H1 (cell line): ENCODE measurements around the gene HMCN1. TPM values are rescaled to one million over a fixed set of nuclear protein-coding genes. Genes with fewer than 3 reads are reported as not detected.

Experiments
- CTCF ChIA-PET: fragments of 300-600 bp; sonication (Branson Sonifier 250); formaldehyde crosslinking; loops from one replicate; lab custom pipeline; 2021; ENCODE audit not compliant: partially characterized antibody; lab: Charles Lee
- POLR2A ChIA-PET: fragments of 300-600 bp; sonication (Branson Sonifier 250); formaldehyde crosslinking; loops from one replicate; lab custom pipeline; 2021; ENCODE audit warnings: inconsistent platforms; ENCODE audit not compliant: partially characterized antibody; lab: Charles Lee
- DNase-seq, 2 experiments: peaks; one replicate each; pipeline versions ENCODE4 v3.0.0 to v3.0.0-alpha.2; 2010 to 2022; ENCODE audit warnings: low spot score in 2 of 2, low read depth in 1 of 2, mixed read lengths in 1 of 2
- FAIRE-seq: peaks from 2 replicates; lab custom pipeline; 2011; peaks lifted over from hg19 to GRCh38; lab: Jason Lieb, UNC
- H2AFZ ChIP-seq: 2 replicates; pipeline ENCODE4 v1.8.1; 2012; ENCODE audit warnings: low read length, inconsistent platforms
- H2AK5ac ChIP-seq: 2 replicates; pipeline ENCODE4 v1.6.1; 2013; ENCODE audit warnings: low read depth, low read length
- H2BK120ac ChIP-seq: replicated peaks from 2 replicates; pipeline ENCODE3; 2013; ENCODE audit warnings: low read depth, low read length, inconsistent platforms
- H2BK12ac ChIP-seq: 2 replicates; pipeline ENCODE4 v1.6.1; 2013; ENCODE audit warnings: low read depth, low read length
- H2BK15ac ChIP-seq: 2 replicates; pipeline ENCODE4 v1.6.1; 2013; ENCODE audit warnings: low read length
- H2BK20ac ChIP-seq: 2 replicates; pipeline ENCODE4 v1.6.1; 2013; ENCODE audit warnings: low read length
- H2BK5ac ChIP-seq: 2 replicates; pipeline ENCODE4 v1.6.1; 2013; ENCODE audit warnings: low read depth, low read length
- H3K14ac ChIP-seq: 2 replicates; pipeline ENCODE4 v1.6.1; 2013; ENCODE audit warnings: inconsistent platforms; ENCODE audit not compliant: insufficient read length
- H3K18ac ChIP-seq: 2 replicates; pipeline ENCODE4 v1.6.1; 2013; ENCODE audit warnings: low read length; ENCODE audit errors: extremely low read depth
- H3K23ac ChIP-seq: 2 replicates; pipeline ENCODE4 v1.6.1; 2013; ENCODE audit warnings: inconsistent platforms; ENCODE audit not compliant: insufficient read length
- H3K23me2 ChIP-seq: 2 replicates; pipeline ENCODE4 v1.6.1; 2013; ENCODE audit warnings: low read depth, low read length
- H3K27ac ChIP-seq: 2 replicates; pipeline ENCODE4 v1.6.1; 2011; ENCODE audit warnings: low read depth, low read length, inconsistent platforms
- H3K27me3 ChIP-seq, 4 experiments: replicated peaks in 1 of 4; 1 replicate in 1 of 4; 2 replicates in 3 of 4; pipeline versions ENCODE4 v1.6.1 to v1.8.1; 2011 to 2013; ENCODE audit warnings: low read length in 3 of 4, mild to moderate bottlenecking in 3 of 4, inconsistent platforms in 2 of 4, mixed read lengths in 2 of 4, moderate library complexity in 1 of 4; ENCODE audit not compliant: control insufficient read depth in 3 of 4, insufficient read depth in 3 of 4; ENCODE audit errors: extremely low read depth in 1 of 4
- H3K36me3 ChIP-seq, 4 experiments: 2 replicates each; pipeline versions ENCODE4 v1.6.1 to v1.8.1; 2011 to 2013; ENCODE audit warnings: mild to moderate bottlenecking in 4 of 4, low read length in 3 of 4, moderate library complexity in 2 of 4, control low read depth in 1 of 4, inconsistent platforms in 1 of 4; ENCODE audit not compliant: insufficient read depth in 4 of 4, control insufficient read depth in 2 of 4
- H3K4ac ChIP-seq: replicated peaks from 2 replicates; pipeline ENCODE3; 2013; ENCODE audit warnings: low read length, low read depth, mixed read lengths, inconsistent platforms; ENCODE audit not compliant: insufficient read length
- H3K4me1 ChIP-seq, 4 experiments: replicated peaks in 1 of 4; 1 replicate in 1 of 4; 2 replicates in 3 of 4; pipeline versions ENCODE4 v1.6.1 to v1.8.1; 2011 to 2013; ENCODE audit warnings: low read length in 3 of 4, inconsistent platforms in 2 of 4, mixed read lengths in 1 of 4; ENCODE audit not compliant: insufficient read depth in 4 of 4, control insufficient read depth in 3 of 4
- H3K4me2 ChIP-seq, 2 experiments: 2 replicates each; pipeline versions ENCODE4 v1.6.1 to v1.8.1; 2011 to 2013; ENCODE audit warnings: low read depth in 2 of 2, low read length in 2 of 2, control low read depth in 1 of 2, inconsistent platforms in 1 of 2, mild to moderate bottlenecking in 1 of 2; ENCODE audit not compliant: insufficient read depth in 1 of 2
- H3K4me3 ChIP-seq, 4 experiments: fragments of 200-600, 300-600 bp in 1 of 4; sonication (generic), shearing (Covaris generic), sonication (Bioruptor Twin) in 1 of 4; 2 replicates each; pipeline versions ENCODE4 v1.5.1 to v1.8.1; 2011 to 2016; ENCODE audit warnings: low read length in 4 of 4, low read depth in 3 of 4, control low read depth in 2 of 4, inconsistent platforms in 2 of 4, mild to moderate bottlenecking in 2 of 4, mixed read lengths in 1 of 4, moderate library complexity in 1 of 4; ENCODE audit not compliant: insufficient read depth in 2 of 4; ENCODE audit errors: extremely low read depth in 1 of 4
- H3K56ac ChIP-seq: replicated peaks from 2 replicates; pipeline ENCODE3; 2013; ENCODE audit warnings: low read depth, mild to moderate bottlenecking, mixed read lengths, low read length, inconsistent platforms; ENCODE audit not compliant: insufficient read length
- H3K79me1 ChIP-seq: 2 replicates; pipeline ENCODE4 v1.6.1; 2013; ENCODE audit warnings: low read depth, low read length, control low read depth
- H3K79me2 ChIP-seq, 2 experiments: 2 replicates each; pipeline versions ENCODE4 v1.6.1 to v1.8.1; 2012 to 2013; ENCODE audit warnings: low read length in 2 of 2, mild to moderate bottlenecking in 2 of 2, inconsistent platforms in 1 of 2; ENCODE audit not compliant: insufficient read depth in 2 of 2, control insufficient read depth in 1 of 2
- H3K9ac ChIP-seq, 4 experiments: replicated peaks in 1 of 4; 1 replicate in 1 of 4; 2 replicates in 3 of 4; pipeline versions ENCODE4 v1.6.1 to v1.8.1; 2011 to 2013; ENCODE audit warnings: low read depth in 3 of 4, low read length in 3 of 4, control low read depth in 2 of 4, mild to moderate bottlenecking in 2 of 4, moderate library complexity in 2 of 4, inconsistent platforms in 1 of 4; ENCODE audit errors: extremely low read depth in 1 of 4
- H3K9me3 ChIP-seq, 2 experiments: 2 replicates each; pipeline versions ENCODE4 v1.6.1 to v1.8.1; 2012 to 2013; ENCODE audit warnings: mild to moderate bottlenecking in 2 of 2, moderate library complexity in 2 of 2, control low read depth in 1 of 2, inconsistent platforms in 1 of 2, low read depth in 1 of 2, low read length in 1 of 2, mixed read lengths in 1 of 2; ENCODE audit not compliant: insufficient read depth in 2 of 2
- H4K20me1 ChIP-seq, 2 experiments: replicated peaks in 1 of 2; 2 replicates each; pipeline versions ENCODE3 to v1.8.1; 2011 to 2013; ENCODE audit warnings: inconsistent platforms in 2 of 2, low read length in 2 of 2, mild to moderate bottlenecking in 1 of 2; ENCODE audit not compliant: insufficient read depth in 2 of 2, control insufficient read depth in 1 of 2
- H4K5ac ChIP-seq: 2 replicates; pipeline ENCODE4 v1.6.1; 2013; ENCODE audit warnings: low read length, low read depth, mixed read lengths, inconsistent platforms; ENCODE audit not compliant: insufficient read length
- H4K8ac ChIP-seq: 2 replicates; pipeline ENCODE4 v1.8.0; 2013; ENCODE audit warnings: mild to moderate bottlenecking, moderate library complexity, low read length, inconsistent platforms; ENCODE audit not compliant: insufficient read depth; ENCODE audit errors: extremely low read depth
- H4K91ac ChIP-seq: replicated peaks from 2 replicates; pipeline ENCODE3; 2013; ENCODE audit warnings: low read length, mixed read lengths, inconsistent platforms; ENCODE audit not compliant: insufficient read length
- CTBP2 ChIP-seq: IDR thresholded peaks from 2 replicates; pipeline ENCODE4 v1.7.0; 2011; ENCODE audit warnings: borderline replicate concordance, mild to moderate bottlenecking, moderate library complexity, mixed read lengths, low read length; ENCODE audit not compliant: insufficient read depth, insufficient read length
- NANOG ChIP-seq: IDR thresholded peaks from 2 replicates; pipeline ENCODE4 v1.6.1; 2011; ENCODE audit warnings: low read length, low read depth, mild to moderate bottlenecking, inconsistent platforms; ENCODE audit not compliant: insufficient read depth, poor library complexity, severe bottlenecking
- SP4 ChIP-seq: IDR thresholded peaks from 2 replicates; pipeline ENCODE4 v1.6.1; 2012; ENCODE audit warnings: low read length, inconsistent platforms
- USF2 ChIP-seq: IDR thresholded peaks from 2 replicates; pipeline ENCODE4 v1.6.1; 2011; ENCODE audit warnings: low read length, improper control_type of control experiment
- WGBS, 2 experiments: shearing (Covaris generic) in 1 of 2; methylation state at CpG; one replicate each; pipeline versions ENCODE4 v1.1.6 to v1.1.7; 2013 to 2015; ENCODE audit warnings: low lambda C conversion rate in 2 of 2, mixed read lengths in 2 of 2, inconsistent platforms in 1 of 2, low coverage in 1 of 2, missing lambda C conversion rate in 1 of 2; ENCODE audit not compliant: insufficient replicate concordance in 2 of 2, insufficient coverage in 1 of 2, insufficient read length in 1 of 2; ENCODE audit errors: extremely low coverage in 1 of 2, missing lambda C conversion rate in 1 of 2; 5-methylcytosine and 5-hydroxymethylcytosine counted together
- polyA plus RNA-seq, 7 experiments: library from polyadenylated mRNA; depleted of rRNA in 3 of 7; stranded (reverse) in 5 of 7; unstranded in 2 of 7; fragments of >200 nt in 5 of 7; fragments of 200-250 nt in 2 of 7; gene quantifications; 1 replicate in 5 of 7; 2 replicates in 1 of 7; 4 replicates in 1 of 7; pipeline versions ENCODE4 v1.2.1 to v1.2.3, GENCODE V29; 2011 to 2013; ENCODE audit warnings: missing spikeins in 2 of 7, mixed read lengths in 2 of 7
- total RNA-seq: library from RNA; stranded (reverse); fragmentation: NEBNext Ultra II Directional; extraction: Animal tissue kit (Norgen Biotek cat#: 25700); gene quantifications from 2 replicates; pipeline ENCODE4 v1.2.1, GENCODE V29; 2021

HMCN1 gene
- total and polyA plus RNA-seq, 2 of the 8 experiments (the other 6 are each of a cell fraction or from before 2014, with no cell fraction given) = 13.8 to 14.6 TPM

DNA sequence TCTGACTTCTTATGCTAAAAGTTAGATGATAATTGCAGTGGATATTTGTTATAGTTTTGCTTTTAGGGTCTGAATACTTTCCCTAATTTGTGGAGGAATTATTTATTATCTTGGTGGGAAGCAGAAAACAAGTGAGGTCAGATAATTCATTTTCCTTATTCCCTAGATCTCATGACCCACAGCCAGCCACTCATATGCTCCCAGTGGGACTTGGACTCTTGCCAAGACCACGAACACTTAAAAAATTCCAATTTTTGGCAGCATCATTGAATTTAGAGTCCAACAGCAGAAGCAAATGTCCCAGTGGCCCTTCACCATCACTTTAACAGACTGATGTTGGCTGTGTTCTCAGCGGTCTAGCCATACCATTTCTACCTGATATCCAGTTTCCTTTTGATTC lies 204.2 kb downstream of the HMCN1 start:
- POLR2A ChIA-PET = no interaction called here
- Histone ChIP-seq H3K27me3 (no peaks in the 10 kb centered on the region), H3K4me2 (no peak overlapping the region), H2BK20ac (no peak overlapping the region), H2BK120ac (peak overlapping the region; percentile 57), H4K20me1 (no peaks in the 10 kb centered on the region), H3K4me3 (no peak overlapping the region), H3K18ac (no peak overlapping the region), H3K4ac (no peak overlapping the region), H3K9me3 (0 out of 4 replicates have a peak, but pooled peaks cover 3% of the 10 kb centered on the region in 2 experiments), H2BK15ac (no peak overlapping the region), H2AFZ (no peak overlapping the region), H3K9ac (no peak overlapping the region), H3K79me1 (no peaks in the 10 kb centered on the region), H2AK5ac (peak overlapping the region; percentile 25; the same call in 1 of the 2 replicates), H3K23ac (no peak overlapping the region), H2BK5ac (peak overlapping the region; percentile 57; the same call in 1 of the 2 replicates), H3K36me3 (no peaks in the 10 kb centered on the region), H3K56ac (no peak overlapping the region), H3K14ac (no peak overlapping the region), H3K79me2 (no peaks in the 10 kb centered on the region), H3K4me1 (no peaks in the 10 kb centered on the region), H4K91ac (peak overlapping the region; percentile 52), H3K27ac (no peak overlapping the region), H4K8ac (no peak overlapping the region), H2BK12ac (0 out of 2 replicates have a peak overlapping the region, but pooled peaks have one; percentile 56), H3K23me2 (no peaks in the 10 kb centered on the region), H4K5ac (no peak overlapping the region)
- WGBS, 2 experiments = 88% methylated on average over 2 of the region's 2 CpGs; no CpG with 5 or more reads in 1 of the 2 experiments
- FAIRE-seq = no peak
- DNase-seq = no peak
- TF ChIP-seq CTBP2 (no peak), SP4 (no peak), NANOG (no peak), USF2 (no peak)
- CTCF ChIA-PET = no interaction called here
